ENCODE measurements around the gene ZCCHC7. TPM values are rescaled to one million over a fixed set of nuclear protein-coding genes. Genes with fewer than 3 reads are reported as not detected.

ZCCHC7 gene
- total and polyA plus RNA-seq, 9 of the 15 experiments (the other 6 are each of a cell fraction or from before 2014, with no cell fraction given) = 34.1 to 68.9 (median 48.8) TPM

DNA sequence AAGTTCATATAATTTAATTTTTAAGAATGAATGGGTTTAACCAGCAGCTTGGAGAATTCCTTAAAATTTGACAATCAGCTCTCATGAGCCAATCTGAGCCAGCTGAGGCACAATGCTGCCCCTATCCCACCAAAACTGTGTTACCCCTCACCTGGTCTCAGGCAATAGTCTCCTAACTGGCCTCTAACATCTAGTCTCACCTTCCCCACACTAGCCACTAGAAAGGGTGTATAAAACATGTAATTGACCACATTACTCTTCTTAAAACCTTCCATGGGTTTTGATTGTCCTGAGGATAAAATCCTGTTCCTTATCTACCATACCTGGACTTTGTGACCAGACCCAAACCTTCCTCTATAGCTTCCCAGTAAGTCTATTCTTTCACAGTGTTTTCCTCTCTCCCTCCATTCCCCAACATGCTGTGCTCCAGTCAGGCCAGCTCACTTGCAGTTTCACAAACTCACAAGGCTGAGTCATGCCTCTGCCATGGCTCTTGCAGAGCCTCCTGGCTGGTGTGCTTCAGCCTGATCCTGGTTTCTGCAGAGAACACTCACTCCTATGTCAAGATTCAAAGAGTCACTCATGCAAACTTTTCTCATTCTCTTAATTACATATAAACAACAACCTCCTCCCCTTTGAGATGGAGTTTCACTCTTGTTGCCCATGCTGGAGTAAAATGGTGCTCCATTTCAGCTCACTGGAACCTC, 16.0 kb upstream of the ZCCHC7 start (continued):
- TF ChIP-seq MCM5 (IDR thresholded peaks at IDR 0.05; ENCODE audit: low read depth) = no peak
- no peak for TF ChIP-seq ZNF717 (CRISPR knock-in tag; IDR thresholded peaks at IDR 0.05)
- no peak for TF ChIP-seq ZSCAN29 (IDR thresholded peaks at IDR 0.05)
- no peak for TF ChIP-seq RBM25 (IDR thresholded peaks at IDR 0.05; ENCODE audit: low read depth, low read length, severe bottlenecking)
- no peak for TF ChIP-seq ZNF75A (CRISPR knock-in tag; IDR thresholded peaks at IDR 0.05)
- TF ChIP-seq SMAD2 (IDR thresholded peaks at IDR 0.05; ENCODE audit: low read depth, low read length) = no peak
- no peak for TF ChIP-seq KLF1 (tag; IDR thresholded peaks at IDR 0.05)
- no peak for TF ChIP-seq RB1 (IDR thresholded peaks at IDR 0.05; ENCODE audit: low read depth)
- TF ChIP-seq HLTF (IDR thresholded peaks at IDR 0.05) = no peak
- TF ChIP-seq, protein P1, sequence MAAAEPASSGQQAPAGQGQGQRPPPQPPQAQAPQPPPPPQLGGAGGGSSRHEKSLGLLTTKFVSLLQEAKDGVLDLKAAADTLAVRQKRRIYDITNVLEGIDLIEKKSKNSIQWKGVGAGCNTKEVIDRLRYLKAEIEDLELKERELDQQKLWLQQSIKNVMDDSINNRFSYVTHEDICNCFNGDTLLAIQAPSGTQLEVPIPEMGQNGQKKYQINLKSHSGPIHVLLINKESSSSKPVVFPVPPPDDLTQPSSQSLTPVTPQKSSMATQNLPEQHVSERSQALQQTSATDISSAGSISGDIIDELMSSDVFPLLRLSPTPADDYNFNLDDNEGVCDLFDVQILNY (CRISPR knock-in tag; IDR thresholded peaks at IDR 0.05) = no peak
- no peak for TF ChIP-seq SAFB (IDR thresholded peaks at IDR 0.05; ENCODE audit: borderline replicate concordance, low read depth, low read length)
- TF ChIP-seq ZNF778 (CRISPR knock-in tag; IDR thresholded peaks at IDR 0.05) = no peak
- TF ChIP-seq ESRRB (CRISPR knock-in tag; IDR thresholded peaks at IDR 0.05; ENCODE audit: borderline replicate concordance) = no peak
- TF ChIP-seq KDM5B (IDR thresholded peaks at IDR 0.05; ENCODE audit: insufficient replicate concordance, low read depth, low read length) = no peak
- no peak for TF ChIP-seq NFATC3 (IDR thresholded peaks at IDR 0.05)
- TF ChIP-seq POU5F1 (IDR thresholded peaks at IDR 0.05; ENCODE audit: borderline replicate concordance, low read depth, low read length, partially characterized antibody) = no peak
- TF ChIP-seq, protein P2, sequence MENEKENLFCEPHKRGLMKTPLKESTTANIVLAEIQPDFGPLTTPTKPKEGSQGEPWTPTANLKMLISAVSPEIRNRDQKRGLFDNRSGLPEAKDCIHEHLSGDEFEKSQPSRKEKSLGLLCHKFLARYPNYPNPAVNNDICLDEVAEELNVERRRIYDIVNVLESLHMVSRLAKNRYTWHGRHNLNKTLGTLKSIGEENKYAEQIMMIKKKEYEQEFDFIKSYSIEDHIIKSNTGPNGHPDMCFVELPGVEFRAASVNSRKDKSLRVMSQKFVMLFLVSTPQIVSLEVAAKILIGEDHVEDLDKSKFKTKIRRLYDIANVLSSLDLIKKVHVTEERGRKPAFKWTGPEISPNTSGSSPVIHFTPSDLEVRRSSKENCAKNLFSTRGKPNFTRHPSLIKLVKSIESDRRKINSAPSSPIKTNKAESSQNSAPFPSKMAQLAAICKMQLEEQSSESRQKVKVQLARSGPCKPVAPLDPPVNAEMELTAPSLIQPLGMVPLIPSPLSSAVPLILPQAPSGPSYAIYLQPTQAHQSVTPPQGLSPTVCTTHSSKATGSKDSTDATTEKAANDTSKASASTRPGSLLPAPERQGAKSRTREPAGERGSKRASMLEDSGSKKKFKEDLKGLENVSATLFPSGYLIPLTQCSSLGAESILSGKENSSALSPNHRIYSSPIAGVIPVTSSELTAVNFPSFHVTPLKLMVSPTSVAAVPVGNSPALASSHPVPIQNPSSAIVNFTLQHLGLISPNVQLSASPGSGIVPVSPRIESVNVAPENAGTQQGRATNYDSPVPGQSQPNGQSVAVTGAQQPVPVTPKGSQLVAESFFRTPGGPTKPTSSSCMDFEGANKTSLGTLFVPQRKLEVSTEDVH (IDR thresholded peaks at IDR 0.05; ENCODE audit: low read depth, partially characterized antibody) = no peak
- no peak for TF ChIP-seq LCOR (CRISPR knock-in tag; IDR thresholded peaks at IDR 0.05)
- TF ChIP-seq NBN (IDR thresholded peaks at IDR 0.05; ENCODE audit: low read depth) = no peak
- no peak for TF ChIP-seq CCNT2 (IDR thresholded peaks at IDR 0.05; ENCODE audit: borderline replicate concordance, extremely low read depth, insufficient read length, low read depth, low read length)
- no peak for TF ChIP-seq HIVEP1 (CRISPR knock-in tag; IDR thresholded peaks at IDR 0.05)
- TF ChIP-seq NCOA6 (IDR thresholded peaks at IDR 0.05) = no peak
- TF ChIP-seq NR3C1 (CRISPR knock-in tag; IDR thresholded peaks at IDR 0.05) = no peak
- TF ChIP-seq RFX7 (CRISPR knock-in tag; IDR thresholded peaks at IDR 0.05) = no peak
- no peak for TF ChIP-seq TEAD4 (IDR thresholded peaks at IDR 0.05; ENCODE audit: low read length)
- TF ChIP-seq TEAD4 (CRISPR knock-in tag; IDR thresholded peaks at IDR 0.05; ENCODE audit: borderline replicate concordance) = no peak
- no peak for TF ChIP-seq BRD9 (IDR thresholded peaks at IDR 0.05; ENCODE audit: low read depth, partially characterized antibody)
- TF ChIP-seq U2AF2 (optimal IDR thresholded peaks at IDR 0.05; ENCODE audit: low read depth, low read length) = no peak
- TF ChIP-seq PTRF (tag; IDR thresholded peaks at IDR 0.05) = no peak
- no peak for TF ChIP-seq SETDB1 (IDR thresholded peaks at IDR 0.05; ENCODE audit: low read length)
